GM19099 (cell line): Measurements from ENCODE around the gene PRDM16.

Source experiments
- POLR2A ChIP-seq: IDR thresholded peaks from 3 replicates; pipeline ENCODE4 v1.6.1; 2011; ENCODE audit warnings: low read depth; ENCODE audit not compliant: insufficient read length; ENCODE audit errors: extremely low read depth

The PRDM16 gene

DNA sequence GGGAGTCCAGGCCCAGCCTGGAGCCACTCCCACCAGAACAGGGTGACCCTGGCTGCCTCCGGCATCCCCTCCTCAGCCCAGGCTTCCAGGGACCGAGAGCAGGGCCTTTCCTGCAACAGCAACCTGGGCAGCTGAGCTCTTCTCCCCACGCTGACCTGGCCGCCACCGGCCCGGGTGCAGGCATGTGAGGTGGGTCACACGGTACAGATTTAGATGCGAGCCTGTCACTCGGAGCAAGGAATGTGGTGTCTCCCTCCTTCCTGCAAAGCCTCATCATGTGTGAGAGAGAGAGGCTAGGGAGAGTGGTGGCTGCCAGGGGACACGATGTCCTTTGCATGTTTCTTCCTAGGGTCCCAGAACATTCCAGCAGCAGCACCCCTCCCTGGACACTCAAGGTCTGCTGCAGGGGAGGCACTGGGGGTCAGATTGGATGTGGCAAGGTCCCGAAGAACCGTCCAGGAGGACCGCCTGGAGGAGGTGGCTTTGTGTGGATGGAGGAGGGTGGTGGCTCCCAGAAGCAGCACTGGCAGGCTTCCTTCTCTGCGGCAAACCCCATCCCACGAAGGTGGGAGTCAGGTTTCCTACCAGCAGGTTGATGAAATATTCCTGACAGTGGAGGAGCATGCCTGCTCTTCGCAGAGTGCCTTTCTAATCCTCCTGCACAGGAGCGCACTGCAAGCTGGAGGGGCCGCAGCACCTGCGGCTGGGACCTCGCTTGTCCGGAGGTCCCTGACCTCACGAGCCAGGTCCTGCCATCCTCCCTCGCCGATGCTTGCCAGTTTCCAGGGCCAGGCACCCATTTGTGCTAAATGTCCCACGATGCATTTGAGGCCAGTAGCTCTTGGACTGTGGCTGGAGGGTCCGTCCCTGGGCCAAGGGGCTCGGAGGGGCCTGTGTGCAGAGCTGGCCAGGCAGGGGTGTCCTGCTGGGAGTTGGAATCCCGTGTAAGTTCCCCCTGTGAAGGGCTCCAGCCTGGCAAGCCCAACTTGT, 68.4 kb downstream of the PRDM16 start:
- TF ChIP-seq POLR2A: no peak

DNA sequence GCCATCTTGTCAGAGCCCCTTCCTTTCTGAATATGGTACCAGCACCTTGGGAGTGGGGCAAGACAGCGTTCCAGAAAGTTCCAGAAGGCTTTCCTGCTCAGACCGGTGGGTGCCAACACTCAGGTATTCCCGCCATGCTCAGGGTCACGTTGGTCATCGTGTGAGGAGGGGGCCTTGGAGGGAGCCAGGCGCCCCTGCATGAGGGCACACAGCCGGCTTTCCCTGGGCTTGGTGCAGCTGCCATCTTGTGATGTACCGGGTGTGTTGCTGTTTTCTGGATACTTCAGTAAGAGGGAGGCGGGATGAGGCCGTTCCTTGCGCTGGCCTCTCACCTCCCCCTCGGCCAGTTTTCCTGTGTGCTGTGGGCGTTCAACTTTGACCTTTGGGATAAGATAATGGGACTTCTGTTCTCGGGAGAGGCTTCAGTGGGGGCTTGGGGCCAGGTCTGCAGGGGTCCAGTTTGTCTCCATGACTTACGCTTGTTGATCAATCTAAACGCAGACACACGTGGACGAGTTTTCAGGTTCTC, 69.7 kb downstream of the PRDM16 start:
- TF ChIP-seq POLR2A: no peak

DNA sequence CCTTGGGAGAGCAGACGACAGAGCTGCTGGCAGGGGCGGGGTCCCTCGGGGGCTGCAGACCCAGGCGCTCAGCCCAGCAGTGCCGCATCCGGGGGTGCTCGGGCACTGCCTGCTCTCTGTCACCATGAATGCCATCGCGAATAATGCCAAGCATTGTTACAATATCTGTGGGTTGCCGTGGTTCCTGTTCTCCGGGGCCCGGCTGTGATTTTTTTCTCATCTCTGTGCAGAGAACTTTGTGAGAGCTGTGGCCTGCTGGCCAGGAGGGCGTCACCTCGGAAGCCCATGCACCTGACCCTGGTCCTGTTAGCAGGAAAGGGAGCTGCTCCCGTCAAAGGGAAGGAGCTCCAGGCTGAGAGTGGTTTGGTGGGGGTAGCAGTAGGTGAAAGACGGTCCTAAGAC, 70.4 kb downstream of the PRDM16 start:
- no peak for TF ChIP-seq POLR2A

DNA sequence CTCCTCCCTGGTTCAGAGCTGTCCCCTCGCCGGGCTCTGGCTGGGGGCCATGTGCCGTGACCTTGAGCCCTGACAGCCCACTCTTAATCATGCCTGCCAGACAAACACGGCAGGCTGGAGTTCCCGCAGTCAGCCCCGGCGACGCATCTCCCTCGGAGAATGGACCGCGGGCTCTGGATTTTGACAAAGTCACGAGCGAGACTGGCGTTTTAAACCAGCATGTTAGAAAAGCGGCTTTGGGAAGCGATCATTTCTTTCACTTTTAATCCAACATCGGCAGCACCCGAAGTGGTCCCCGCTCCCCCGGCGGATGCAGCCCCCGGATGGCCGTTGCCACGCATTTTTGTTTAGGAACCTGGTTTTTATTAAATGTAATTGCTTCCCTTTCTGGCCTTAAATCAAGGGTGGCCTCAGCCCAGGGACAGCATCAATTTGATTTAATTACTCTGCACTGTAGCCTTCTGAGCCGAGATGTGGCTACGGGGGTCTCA, 70.9 kb downstream of the PRDM16 start:
- no peak for TF ChIP-seq POLR2A

DNA sequence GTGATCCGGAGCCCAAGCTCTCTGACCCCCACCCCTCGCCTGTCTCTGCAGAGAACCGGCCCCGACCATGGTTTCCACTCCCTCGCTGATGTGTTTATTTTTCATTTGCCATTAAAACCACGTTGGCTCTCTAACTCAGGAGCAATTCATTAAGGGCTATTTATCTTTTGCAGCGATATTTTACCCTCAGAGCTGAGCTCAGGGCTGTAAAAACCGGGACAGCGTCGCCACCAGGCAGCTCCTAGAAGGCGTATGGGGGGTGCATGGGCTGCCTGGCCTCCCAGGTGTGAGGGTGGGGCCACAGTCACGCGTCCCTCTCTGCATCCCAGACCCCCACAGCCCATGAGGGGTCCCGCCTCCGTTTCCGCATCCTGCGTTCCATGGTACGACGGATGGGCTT, 71.4 kb downstream of the PRDM16 start:
- no peak for TF ChIP-seq POLR2A

DNA sequence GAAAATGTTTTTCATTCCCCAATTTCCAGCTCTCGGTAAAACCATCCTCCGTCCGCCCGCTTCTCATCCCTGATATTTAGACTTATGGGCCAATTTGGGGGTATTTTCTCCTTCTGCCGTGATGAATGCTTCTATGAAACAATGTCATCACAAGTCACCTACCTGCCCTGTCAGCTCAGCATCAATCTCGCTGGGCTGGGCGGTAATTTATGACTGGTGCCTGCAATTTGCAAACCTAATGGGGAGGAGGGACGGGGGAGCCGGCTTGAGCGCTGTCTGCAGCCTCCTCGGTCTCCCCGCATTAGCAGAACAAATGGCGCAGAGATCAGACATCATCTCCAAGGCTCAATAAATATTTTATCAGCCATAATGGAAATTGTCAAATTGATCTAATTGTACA, 72.1 kb downstream of the PRDM16 start:
- TF ChIP-seq POLR2A: no peak

DNA sequence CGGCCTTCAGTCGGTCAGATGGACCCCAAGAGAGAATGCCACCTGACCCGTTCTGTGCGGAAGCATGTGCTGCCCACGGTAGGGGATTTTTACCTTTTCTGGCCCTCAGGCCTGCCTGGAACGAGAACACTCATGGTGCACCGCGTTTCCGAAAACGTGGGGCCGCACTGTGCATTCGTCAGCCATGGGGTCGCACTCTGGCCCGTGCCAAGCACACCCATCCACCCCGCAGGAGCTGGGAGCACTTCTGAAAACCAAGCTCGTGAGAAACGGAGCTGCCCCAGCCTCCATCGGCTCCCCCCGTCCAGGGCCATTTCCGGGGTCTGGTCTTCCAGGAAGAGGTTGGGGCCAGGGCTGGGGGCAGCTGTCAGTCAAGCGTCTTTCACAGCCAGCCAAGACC, 72.8 kb downstream of the PRDM16 start:
- TF ChIP-seq POLR2A: no peak

DNA sequence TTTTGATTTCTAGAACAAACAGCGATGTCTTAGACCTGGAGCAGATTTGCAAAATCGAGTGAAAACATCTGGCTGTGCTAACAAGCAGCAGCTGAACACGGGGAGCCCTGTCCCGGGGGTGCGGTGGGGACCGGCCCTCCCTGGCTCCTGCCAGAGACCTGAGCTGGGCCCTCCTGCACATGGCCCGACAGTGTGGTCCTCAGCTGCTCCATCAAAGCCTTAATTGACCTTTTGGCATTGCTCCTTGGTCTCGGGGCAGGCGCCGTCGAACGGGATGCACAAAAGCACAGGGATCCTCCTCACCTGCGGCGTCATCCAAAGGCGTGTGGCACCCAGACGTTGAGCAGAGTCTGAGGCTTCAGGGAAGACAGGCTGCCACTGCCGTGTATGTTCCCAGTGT, 73.2 kb downstream of the PRDM16 start:
- TF ChIP-seq POLR2A: no peak

DNA sequence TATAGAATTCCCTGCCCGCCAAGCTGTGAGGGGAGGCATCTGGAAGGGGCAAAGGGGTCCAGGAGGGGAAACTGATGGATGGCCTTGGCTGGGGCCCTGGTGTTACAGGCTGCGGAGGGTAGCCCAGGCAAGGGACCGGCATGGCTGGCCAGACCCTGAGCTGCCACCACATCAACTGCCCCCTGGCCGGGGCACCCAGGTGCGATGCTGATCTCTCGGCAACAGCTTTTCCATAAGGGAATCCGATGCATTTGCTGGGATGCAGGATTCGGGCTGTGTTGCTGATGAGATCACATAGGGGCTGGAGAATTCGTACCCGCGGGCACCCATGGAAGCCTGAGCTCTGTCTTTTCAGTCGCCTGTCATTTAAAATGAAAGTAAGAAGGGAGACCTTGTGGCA, 73.7 kb downstream of the PRDM16 start:
- TF ChIP-seq POLR2A: no peak

DNA sequence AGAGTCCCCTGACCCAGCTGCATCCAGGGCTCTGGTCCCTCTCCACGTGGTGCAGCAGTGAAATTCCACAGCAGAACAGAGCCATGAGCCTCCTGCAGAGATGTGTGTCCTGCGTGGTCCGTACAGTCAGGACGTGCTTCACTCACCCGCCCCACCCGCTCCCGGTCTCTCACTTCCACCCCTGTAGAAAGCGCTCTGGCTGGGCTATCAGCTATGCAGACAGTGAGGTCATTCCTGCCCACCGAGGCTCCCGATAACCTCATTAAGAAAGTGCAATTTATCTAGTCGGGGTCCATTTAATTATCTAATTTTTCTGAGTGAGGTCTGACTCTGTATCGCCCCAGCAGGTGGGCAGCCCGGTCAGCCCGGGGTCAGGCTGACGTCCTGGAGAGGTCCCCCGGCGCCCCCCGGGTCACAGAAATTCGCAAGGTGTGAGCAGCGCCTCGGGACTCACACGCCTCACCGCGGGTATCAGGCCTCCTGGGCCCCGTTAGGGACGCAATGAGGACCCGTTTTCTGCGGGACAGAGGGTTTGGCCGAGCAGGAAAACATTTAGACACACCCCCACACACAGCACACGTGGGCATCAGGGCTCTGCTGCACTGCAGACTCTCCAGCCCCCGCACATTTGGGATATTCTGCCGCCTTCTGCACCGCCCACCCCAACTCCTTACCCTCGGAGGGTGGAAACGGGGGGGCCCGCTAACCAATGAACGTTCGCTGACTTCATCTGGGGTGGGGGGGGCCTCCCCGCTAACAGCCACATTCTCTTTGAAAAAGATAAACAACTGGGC, 76.7 kb downstream of the PRDM16 start:
- no peak for TF ChIP-seq POLR2A

DNA sequence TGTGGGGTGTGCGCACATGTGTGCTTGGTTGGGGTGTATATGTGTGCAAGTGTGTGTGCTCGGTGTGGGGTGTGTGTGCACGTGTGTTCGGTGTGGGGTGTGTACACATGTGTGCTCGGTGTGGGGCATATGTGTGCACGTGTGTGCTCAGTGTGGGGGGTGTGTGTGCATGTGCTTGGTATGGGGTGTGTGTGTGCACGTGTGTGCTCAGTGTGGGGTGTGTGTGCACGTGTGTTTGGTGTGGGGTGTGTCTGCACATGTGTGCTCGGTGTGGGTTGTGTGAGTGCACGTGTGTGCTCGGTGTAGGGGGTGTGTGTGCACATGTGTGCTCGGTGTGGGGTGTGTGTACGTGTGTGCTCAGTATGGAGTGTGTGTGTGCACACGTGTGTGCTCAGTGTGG, 77.5 kb downstream of the PRDM16 start:
- TF ChIP-seq POLR2A: no peak

DNA sequence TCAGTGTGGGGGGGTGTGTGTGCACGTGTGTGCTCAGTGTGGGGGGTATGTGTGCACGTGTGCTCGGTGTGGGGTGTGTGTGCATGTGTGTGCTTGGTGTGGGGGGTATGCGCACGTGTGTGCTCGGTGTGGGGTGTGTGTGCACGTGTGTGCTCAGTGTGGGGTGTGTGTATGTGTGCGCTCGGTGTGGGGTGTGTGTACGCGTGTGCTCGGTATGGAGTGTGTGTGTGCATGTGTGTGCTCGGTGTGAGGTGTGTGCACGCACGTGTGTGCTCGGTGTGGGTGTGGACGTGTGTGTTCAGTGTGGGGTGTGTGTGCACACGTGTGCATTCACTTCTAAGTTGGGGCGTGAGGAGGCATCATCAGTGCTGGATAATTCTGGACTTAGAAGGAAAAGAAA, 77.9 kb downstream of the PRDM16 start:
- no peak for TF ChIP-seq POLR2A

DNA sequence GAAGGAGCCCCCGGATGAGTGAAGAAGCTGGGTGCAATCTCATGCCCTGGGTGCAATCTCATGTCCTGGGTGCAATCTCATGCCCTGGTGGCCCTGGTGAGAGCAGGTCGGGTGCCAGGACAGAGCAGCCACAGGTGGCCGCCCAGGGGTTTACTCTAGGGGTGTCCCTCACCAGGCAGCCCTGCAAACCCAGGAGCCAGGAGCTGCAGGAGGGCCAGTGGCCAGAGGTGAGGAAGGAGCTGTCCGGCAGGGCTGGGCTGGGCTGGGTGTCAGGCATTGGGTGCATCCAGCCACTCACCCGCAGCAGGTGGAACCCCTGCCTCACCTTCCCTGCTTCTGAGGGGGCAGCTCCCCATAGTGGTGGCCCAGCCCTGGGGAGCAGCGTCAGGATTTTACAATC, 79.2 kb downstream of the PRDM16 start:
- no peak for TF ChIP-seq POLR2A

DNA sequence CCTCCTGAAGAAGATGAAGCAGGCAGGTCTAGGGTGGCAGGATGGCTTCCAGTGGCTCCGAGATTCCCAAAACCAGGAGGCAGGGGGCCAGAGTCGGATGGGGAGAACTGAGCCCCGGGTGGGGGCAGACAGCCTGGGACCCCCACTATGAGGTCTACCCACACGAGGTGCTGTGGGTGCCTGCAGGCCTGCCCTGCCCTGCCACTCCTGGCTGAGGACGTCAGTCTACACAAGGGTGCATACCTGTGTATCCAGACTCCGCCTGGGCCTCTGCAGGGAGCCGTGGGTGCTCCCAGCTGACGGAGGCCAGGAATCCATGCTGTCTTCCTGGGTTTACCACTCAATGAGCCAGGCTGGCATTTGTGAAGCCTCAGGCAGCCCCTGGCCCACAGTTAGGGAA, 80.3 kb downstream of the PRDM16 start:
- no peak for TF ChIP-seq POLR2A

DNA sequence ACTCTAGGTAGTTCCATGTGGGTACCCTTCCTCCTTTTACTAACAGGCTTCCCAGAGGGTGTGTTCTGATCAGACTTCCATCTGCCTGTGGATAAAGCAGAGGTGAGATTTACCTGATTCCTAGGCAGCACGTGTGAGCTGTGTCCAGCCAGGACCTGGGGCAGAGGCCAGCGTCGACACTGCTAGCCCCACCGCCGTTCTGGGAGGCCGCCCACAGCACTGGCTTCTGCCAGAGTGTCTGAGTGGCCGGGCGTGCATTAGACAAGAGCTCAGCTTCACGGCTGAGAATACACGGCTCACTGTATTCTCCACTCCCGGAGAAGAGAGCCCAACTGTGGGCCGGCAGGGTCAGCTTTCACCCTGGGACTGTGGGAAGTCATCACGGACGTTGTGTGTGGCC, 82.5 kb downstream of the PRDM16 start:
- TF ChIP-seq POLR2A: no peak
